ENCODE data around the gene PLB1. TPM values are rescaled to one million over a fixed set of nuclear protein-coding genes. Genes with fewer than 3 reads are reported as not detected.

Gene PLB1
- total and polyA plus RNA-seq, 2 experiments from 2014 or later: 0.06 to 0.21 TPM

DNA sequence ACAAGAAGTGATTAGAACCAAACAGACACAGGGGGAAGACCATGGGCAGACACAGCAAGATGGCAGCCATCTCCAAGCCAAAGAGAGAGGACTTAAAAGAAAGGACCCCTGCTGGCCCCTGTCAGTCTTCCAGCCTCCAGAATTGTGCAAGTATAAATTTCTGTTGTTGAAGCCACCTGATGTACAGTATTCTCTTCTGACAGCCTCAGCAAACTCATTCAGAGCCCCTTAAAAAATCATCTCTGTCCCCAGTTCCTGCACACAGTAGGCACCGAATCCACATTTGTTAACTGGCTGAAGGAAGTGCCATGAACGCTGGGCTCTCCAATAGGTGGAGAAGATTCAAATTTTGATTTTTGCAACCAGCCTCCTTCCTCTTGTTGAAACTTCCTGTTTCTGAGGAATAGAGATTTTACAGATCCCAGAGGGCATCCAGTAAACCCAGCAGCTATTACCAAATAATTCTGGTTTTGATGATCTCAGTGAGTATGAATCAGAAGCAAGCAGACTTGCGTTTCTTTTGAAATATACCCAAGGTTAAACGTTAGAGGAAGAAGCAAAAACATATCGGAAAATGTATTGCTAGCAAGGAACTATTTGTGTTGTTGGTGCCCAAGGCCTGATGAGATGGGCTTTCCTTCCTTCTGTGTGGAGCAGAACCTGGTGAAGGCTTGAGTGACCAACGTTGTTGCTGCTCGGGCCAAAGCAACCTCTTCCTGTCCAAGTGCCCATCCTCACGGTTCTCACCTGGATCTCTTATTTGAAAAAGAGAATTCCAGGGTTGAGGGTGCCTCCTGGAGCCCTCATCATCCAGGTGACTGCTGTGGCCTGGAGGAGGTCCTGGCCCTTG, 47.7 kb upstream of the PLB1 start (continued):
- no peak for TF ChIP-seq ZNF114 (CRISPR knock-in tag; IDR thresholded peaks at IDR 0.05)
- TF ChIP-seq ZNF331 (CRISPR knock-in tag; IDR thresholded peaks at IDR 0.05; ENCODE audit: low read depth): no peak
- TF ChIP-seq STAT1 (IDR thresholded peaks at IDR 0.05; ENCODE audit: unreplicated experiment): no peak

DNA sequence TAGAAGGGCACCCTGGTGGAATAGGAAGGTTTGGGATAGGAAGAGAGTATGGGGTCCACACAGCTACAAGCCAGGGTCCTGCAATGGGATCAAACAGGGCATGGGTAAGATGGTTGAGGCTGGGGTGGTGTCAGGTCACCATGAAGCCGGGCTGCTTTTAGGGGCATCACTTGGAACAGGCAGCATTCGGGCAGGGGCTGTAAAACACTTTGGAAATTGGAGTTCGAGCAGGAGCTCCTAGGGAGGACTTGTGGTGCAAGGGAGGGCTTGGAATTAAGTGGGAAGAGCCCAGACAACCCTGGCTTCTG, 47.1 kb upstream of the PLB1 start:
- Histone ChIP-seq H3K36me3 (ENCODE audit: insufficient read depth) (no peaks in the 10 kb centered on the region), H3K4me2 (no peak overlapping the region), H3K27ac (ENCODE audit: low read depth) (no peak overlapping the region), H2AFZ (no peak overlapping the region), H4K20me1 (replicated peaks; ENCODE audit: insufficient read depth) (no peaks in the 10 kb centered on the region), H3K9me2 (ENCODE audit: insufficient read depth) (no peaks in the 10 kb centered on the region), H3K4me1 (ENCODE audit: insufficient read depth) (no peaks in the 10 kb centered on the region), H3K79me2 (replicated peaks; ENCODE audit: insufficient read depth) (no peaks in the 10 kb centered on the region), H3K27me3 (ENCODE audit: insufficient read depth) (no peaks in the 10 kb centered on the region), H3K4me3 (no peak overlapping the region), H3F3A (replicated peaks; ENCODE audit: low read depth) (no peaks in the 10 kb centered on the region)
- no peak overlapping the region for H3K4me3 Mint-ChIP-seq
- H3K9me3 Mint-ChIP-seq: no peaks in the 10 kb centered on the region
- peaks cover 5% of the 10 kb centered on the region; the same call in 2 of the 3 replicates for H3K4me1 Mint-ChIP-seq
- no peaks in the 10 kb centered on the region for H3K36me3 Mint-ChIP-seq (ENCODE audit: low read depth)
- H3K27me3 Mint-ChIP-seq (ENCODE audit: insufficient read depth, low read depth, poor library complexity): peaks cover 5% of the 10 kb centered on the region
- ATAC-seq: no peak
- no peak for DNase-seq (ENCODE audit: low spot score)
- H3K27ac Mint-ChIP-seq: no peak overlapping the region
- no peak for TF ChIP-seq ZNF114 (CRISPR knock-in tag; IDR thresholded peaks at IDR 0.05)
- TF ChIP-seq, protein P1, sequence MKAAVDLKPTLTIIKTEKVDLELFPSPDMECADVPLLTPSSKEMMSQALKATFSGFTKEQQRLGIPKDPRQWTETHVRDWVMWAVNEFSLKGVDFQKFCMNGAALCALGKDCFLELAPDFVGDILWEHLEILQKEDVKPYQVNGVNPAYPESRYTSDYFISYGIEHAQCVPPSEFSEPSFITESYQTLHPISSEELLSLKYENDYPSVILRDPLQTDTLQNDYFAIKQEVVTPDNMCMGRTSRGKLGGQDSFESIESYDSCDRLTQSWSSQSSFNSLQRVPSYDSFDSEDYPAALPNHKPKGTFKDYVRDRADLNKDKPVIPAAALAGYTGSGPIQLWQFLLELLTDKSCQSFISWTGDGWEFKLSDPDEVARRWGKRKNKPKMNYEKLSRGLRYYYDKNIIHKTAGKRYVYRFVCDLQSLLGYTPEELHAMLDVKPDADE (IDR thresholded peaks at IDR 0.05): no peak
- no peak for TF ChIP-seq JUNB (IDR thresholded peaks at IDR 0.05; ENCODE audit: unreplicated experiment)
- TF ChIP-seq, protein P2, sequence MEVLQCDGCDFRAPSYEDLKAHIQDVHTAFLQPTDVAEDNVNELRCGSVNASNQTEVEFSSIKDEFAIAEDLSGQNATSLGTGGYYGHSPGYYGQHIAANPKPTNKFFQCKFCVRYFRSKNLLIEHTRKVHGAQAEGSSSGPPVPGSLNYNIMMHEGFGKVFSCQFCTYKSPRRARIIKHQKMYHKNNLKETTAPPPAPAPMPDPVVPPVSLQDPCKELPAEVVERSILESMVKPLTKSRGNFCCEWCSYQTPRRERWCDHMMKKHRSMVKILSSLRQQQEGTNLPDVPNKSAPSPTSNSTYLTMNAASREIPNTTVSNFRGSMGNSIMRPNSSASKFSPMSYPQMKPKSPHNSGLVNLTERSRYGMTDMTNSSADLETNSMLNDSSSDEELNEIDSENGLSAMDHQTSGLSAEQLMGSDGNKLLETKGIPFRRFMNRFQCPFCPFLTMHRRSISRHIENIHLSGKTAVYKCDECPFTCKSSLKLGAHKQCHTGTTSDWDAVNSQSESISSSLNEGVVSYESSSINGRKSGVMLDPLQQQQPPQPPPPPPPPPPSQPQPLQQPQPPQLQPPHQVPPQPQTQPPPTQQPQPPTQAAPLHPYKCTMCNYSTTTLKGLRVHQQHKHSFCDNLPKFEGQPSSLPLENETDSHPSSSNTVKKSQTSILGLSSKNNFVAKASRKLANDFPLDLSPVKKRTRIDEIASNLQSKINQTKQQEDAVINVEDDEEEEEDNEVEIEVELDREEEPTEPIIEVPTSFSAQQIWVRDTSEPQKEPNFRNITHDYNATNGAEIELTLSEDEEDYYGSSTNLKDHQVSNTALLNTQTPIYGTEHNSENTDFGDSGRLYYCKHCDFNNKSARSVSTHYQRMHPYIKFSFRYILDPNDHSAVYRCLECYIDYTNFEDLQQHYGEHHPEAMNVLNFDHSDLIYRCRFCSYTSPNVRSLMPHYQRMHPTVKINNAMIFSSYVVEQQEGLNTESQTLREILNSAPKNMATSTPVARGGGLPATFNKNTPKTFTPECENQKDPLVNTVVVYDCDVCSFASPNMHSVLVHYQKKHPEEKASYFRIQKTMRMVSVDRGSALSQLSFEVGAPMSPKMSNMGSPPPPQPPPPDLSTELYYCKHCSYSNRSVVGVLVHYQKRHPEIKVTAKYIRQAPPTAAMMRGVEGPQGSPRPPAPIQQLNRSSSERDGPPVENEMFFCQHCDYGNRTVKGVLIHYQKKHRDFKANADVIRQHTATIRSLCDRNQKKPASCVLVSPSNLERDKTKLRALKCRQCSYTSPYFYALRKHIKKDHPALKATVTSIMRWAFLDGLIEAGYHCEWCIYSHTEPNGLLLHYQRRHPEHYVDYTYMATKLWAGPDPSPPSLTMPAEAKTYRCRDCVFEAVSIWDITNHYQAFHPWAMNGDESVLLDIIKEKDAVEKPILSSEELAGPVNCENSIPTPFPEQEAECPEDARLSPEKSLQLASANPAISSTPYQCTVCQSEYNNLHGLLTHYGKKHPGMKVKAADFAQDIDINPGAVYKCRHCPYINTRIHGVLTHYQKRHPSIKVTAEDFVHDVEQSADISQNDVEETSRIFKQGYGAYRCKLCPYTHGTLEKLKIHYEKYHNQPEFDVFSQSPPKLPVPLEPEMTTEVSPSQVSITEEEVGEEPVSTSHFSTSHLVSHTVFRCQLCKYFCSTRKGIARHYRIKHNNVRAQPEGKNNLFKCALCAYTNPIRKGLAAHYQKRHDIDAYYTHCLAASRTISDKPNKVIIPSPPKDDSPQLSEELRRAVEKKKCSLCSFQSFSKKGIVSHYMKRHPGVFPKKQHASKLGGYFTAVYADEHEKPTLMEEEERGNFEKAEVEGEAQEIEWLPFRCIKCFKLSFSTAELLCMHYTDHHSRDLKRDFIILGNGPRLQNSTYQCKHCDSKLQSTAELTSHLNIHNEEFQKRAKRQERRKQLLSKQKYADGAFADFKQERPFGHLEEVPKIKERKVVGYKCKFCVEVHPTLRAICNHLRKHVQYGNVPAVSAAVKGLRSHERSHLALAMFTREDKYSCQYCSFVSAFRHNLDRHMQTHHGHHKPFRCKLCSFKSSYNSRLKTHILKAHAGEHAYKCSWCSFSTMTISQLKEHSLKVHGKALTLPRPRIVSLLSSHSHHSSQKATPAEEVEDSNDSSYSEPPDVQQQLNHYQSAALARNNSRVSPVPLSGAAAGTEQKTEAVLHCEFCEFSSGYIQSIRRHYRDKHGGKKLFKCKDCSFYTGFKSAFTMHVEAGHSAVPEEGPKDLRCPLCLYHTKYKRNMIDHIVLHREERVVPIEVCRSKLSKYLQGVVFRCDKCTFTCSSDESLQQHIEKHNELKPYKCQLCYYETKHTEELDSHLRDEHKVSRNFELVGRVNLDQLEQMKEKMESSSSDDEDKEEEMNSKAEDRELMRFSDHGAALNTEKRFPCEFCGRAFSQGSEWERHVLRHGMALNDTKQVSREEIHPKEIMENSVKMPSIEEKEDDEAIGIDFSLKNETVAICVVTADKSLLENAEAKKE (CRISPR knock-in tag; IDR thresholded peaks at IDR 0.05): no peak
- TF ChIP-seq, protein P3, sequence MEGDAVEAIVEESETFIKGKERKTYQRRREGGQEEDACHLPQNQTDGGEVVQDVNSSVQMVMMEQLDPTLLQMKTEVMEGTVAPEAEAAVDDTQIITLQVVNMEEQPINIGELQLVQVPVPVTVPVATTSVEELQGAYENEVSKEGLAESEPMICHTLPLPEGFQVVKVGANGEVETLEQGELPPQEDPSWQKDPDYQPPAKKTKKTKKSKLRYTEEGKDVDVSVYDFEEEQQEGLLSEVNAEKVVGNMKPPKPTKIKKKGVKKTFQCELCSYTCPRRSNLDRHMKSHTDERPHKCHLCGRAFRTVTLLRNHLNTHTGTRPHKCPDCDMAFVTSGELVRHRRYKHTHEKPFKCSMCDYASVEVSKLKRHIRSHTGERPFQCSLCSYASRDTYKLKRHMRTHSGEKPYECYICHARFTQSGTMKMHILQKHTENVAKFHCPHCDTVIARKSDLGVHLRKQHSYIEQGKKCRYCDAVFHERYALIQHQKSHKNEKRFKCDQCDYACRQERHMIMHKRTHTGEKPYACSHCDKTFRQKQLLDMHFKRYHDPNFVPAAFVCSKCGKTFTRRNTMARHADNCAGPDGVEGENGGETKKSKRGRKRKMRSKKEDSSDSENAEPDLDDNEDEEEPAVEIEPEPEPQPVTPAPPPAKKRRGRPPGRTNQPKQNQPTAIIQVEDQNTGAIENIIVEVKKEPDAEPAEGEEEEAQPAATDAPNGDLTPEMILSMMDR (conservative IDR thresholded peaks at IDR 0.05; ENCODE audit: low read depth in 2 of 2): no peak
- no peak for TF ChIP-seq EZH2 (IDR thresholded peaks at IDR 0.05; ENCODE audit: low read depth, unreplicated experiment)
- TF ChIP-seq CREB1 (CRISPR knock-in tag; IDR thresholded peaks at IDR 0.05; ENCODE audit: low read depth): no peak
- no peak for TF ChIP-seq ZNF331 (CRISPR knock-in tag; IDR thresholded peaks at IDR 0.05; ENCODE audit: low read depth)
- no peak for TF ChIP-seq STAT1 (IDR thresholded peaks at IDR 0.05; ENCODE audit: unreplicated experiment)
- TF ChIP-seq EZH2phosphoT487 (IDR thresholded peaks at IDR 0.05; ENCODE audit: unreplicated experiment): no peak
- TF ChIP-seq NANOG (IDR thresholded peaks at IDR 0.05; ENCODE audit: borderline replicate concordance): no peak
- TF ChIP-seq, protein P4, sequence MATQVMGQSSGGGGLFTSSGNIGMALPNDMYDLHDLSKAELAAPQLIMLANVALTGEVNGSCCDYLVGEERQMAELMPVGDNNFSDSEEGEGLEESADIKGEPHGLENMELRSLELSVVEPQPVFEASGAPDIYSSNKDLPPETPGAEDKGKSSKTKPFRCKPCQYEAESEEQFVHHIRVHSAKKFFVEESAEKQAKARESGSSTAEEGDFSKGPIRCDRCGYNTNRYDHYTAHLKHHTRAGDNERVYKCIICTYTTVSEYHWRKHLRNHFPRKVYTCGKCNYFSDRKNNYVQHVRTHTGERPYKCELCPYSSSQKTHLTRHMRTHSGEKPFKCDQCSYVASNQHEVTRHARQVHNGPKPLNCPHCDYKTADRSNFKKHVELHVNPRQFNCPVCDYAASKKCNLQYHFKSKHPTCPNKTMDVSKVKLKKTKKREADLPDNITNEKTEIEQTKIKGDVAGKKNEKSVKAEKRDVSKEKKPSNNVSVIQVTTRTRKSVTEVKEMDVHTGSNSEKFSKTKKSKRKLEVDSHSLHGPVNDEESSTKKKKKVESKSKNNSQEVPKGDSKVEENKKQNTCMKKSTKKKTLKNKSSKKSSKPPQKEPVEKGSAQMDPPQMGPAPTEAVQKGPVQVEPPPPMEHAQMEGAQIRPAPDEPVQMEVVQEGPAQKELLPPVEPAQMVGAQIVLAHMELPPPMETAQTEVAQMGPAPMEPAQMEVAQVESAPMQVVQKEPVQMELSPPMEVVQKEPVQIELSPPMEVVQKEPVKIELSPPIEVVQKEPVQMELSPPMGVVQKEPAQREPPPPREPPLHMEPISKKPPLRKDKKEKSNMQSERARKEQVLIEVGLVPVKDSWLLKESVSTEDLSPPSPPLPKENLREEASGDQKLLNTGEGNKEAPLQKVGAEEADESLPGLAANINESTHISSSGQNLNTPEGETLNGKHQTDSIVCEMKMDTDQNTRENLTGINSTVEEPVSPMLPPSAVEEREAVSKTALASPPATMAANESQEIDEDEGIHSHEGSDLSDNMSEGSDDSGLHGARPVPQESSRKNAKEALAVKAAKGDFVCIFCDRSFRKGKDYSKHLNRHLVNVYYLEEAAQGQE (IDR thresholded peaks at IDR 0.05; ENCODE audit: unreplicated experiment): no peak
